ENCODE data around the gene GEMIN4. TPM values are rescaled to one million over a fixed set of nuclear protein-coding genes. Genes with fewer than 3 reads are reported as not detected.
"Not testable (repeated sequence)": the region's sequence is repeated elsewhere in the genome, so short reads cannot be mapped to it uniquely, and the experiment has no call there.

The GEMIN4 gene
- total RNA-seq, 1 experiment from 2014 or later, result 20.3 TPM

GRCh38 chr17:708132-708531 is 43.9 kb downstream of the GEMIN4 start:
- Histone ChIP-seq H3K36me3 (no peaks in the 10 kb centered on the region), H3K27ac (no peak overlapping the region), H3K27me3 (no peaks in the 10 kb centered on the region), H3K4me1 (no peaks in the 10 kb centered on the region), H3K4me3 (no peak overlapping the region), H3K9me3 (replicated peaks) (no peaks in the 10 kb centered on the region)
- no peak for DNase-seq

- no peak for DNase-seq
- Histone ChIP-seq H3K4me3 (no peak overlapping the region), H3K9me3 (replicated peaks) (no peaks in the 10 kb centered on the region)
These were observed 46.2 kb downstream of the GEMIN4 start for GRCh38 chr17:705863-706262.

GRCh38 chr17:705011-705410 is 47.1 kb downstream of the GEMIN4 start:
- DNase-seq, result no peak
- no peaks in the 10 kb centered on the region for H3K36me3 ChIP-seq
- H3K4me1 ChIP-seq, result no peaks in the 10 kb centered on the region
- no peaks in the 10 kb centered on the region for H3K27me3 ChIP-seq
- no peak overlapping the region for H3K4me3 ChIP-seq
- H3K9me3 ChIP-seq (replicated peaks), result no peaks in the 10 kb centered on the region
- no peak overlapping the region for H3K27ac ChIP-seq

More at GRCh38 chr17:705863-706262, 46.2 kb downstream of the GEMIN4 start:
- Histone ChIP-seq H3K36me3 (no peaks in the 10 kb centered on the region), H3K4me1 (no peaks in the 10 kb centered on the region), H3K27me3 (no peaks in the 10 kb centered on the region), H3K27ac (no peak overlapping the region)

- H3K27me3 ChIP-seq, result no peaks in the 10 kb centered on the region
- H3K4me1 ChIP-seq, result no peaks in the 10 kb centered on the region
- no peak for DNase-seq
- no peaks in the 10 kb centered on the region for H3K36me3 ChIP-seq
- no peak overlapping the region for H3K27ac ChIP-seq
- no peaks in the 10 kb centered on the region for H3K9me3 ChIP-seq (replicated peaks)
- no peak overlapping the region for H3K4me3 ChIP-seq
These were observed 47.8 kb downstream of the GEMIN4 start for GRCh38 chr17:704111-704864.

GRCh38 chr17:703081-703875 is 48.8 kb downstream of the GEMIN4 start:
- Histone ChIP-seq H3K27ac (no peak overlapping the region), H3K4me3 (no peak overlapping the region), H3K9me3 (replicated peaks) (no peaks in the 10 kb centered on the region), H3K36me3 (no peaks in the 10 kb centered on the region), H3K27me3 (no peaks in the 10 kb centered on the region), H3K4me1 (no peaks in the 10 kb centered on the region)
- no peak for DNase-seq

- peak in 1 of 2 experiments; percentile 48 for DNase-seq
- H3K4me1 ChIP-seq, result no peaks in the 10 kb centered on the region
- no peaks in the 10 kb centered on the region for H3K36me3 ChIP-seq
- no peak overlapping the region for H3K27ac ChIP-seq
- H3K9me3 ChIP-seq (replicated peaks), result no peaks in the 10 kb centered on the region
- no peaks in the 10 kb centered on the region for H3K27me3 ChIP-seq
- no peak overlapping the region for H3K4me3 ChIP-seq
These were observed 51.5 kb downstream of the GEMIN4 start for GRCh38 chr17:700504-701094.

GRCh38 chr17:699345-699744 is 52.7 kb downstream of the GEMIN4 start:
- no peak for DNase-seq
- H3K4me1 ChIP-seq, result no peaks in the 10 kb centered on the region
- no peak overlapping the region for H3K27ac ChIP-seq
- no peak overlapping the region for H3K4me3 ChIP-seq
- no peaks in the 10 kb centered on the region for H3K27me3 ChIP-seq
- H3K9me3 ChIP-seq (replicated peaks), result no peaks in the 10 kb centered on the region
- no peaks in the 10 kb centered on the region for H3K36me3 ChIP-seq

GRCh38 chr17:698096-698495 is 54.0 kb downstream of the GEMIN4 start:
- not testable (repeated sequence) for H3K4me3 ChIP-seq

GRCh38 chr17:697682-698081 is 54.4 kb downstream of the GEMIN4 start:
- Histone ChIP-seq H3K4me3 (no peak overlapping the region), H3K9me3 (replicated peaks) (no peaks in the 10 kb centered on the region), H3K27me3 (no peaks in the 10 kb centered on the region), H3K4me1 (no peaks in the 10 kb centered on the region), H3K36me3 (no peaks in the 10 kb centered on the region), H3K27ac (no peak overlapping the region)
- DNase-seq, result no peak

More at GRCh38 chr17:698096-698495, 54.0 kb downstream of the GEMIN4 start:
- not testable (repeated sequence) for H3K36me3 ChIP-seq; DNase-seq; H3K4me1 ChIP-seq; H3K9me3 ChIP-seq (replicated peaks); H3K27me3 ChIP-seq; H3K27ac ChIP-seq

- Histone ChIP-seq H3K4me1 (no peaks in the 10 kb centered on the region), H3K27me3 (no peaks in the 10 kb centered on the region), H3K4me3 (no peak overlapping the region), H3K36me3 (no peaks in the 10 kb centered on the region), H3K27ac (no peak overlapping the region), H3K9me3 (replicated peaks) (no peaks in the 10 kb centered on the region)
- no peak for DNase-seq
These were observed 55.7 kb downstream of the GEMIN4 start for GRCh38 chr17:696369-696768.

Other genes starting within 250 kb of the GEMIN4 start
- gene VPS53, start 37.4 kb downstream of the GEMIN4 start, total RNA-seq (2014; rRNA removed; shearing (Covaris generic)), result 10.4 and 13.2 TPM in 2 replicates
- gene TLCD3A, start 19.7 kb downstream of the GEMIN4 start, total RNA-seq (2014; rRNA removed; shearing (Covaris generic)), result 11.0 and 12.3 TPM in 2 replicates
- gene GLOD4, start 30.0 kb upstream of the GEMIN4 start, total RNA-seq (2014; rRNA removed; shearing (Covaris generic)), result 34.6 and 45.0 TPM in 2 replicates
- gene MRM3, start 30.1 kb upstream of the GEMIN4 start, total RNA-seq (2014; rRNA removed; shearing (Covaris generic)), result 12.4 and 16.0 TPM in 2 replicates
- gene NXN, start 227.5 kb upstream of the GEMIN4 start, total RNA-seq (2014; rRNA removed; shearing (Covaris generic)), result 32.8 and 35.2 TPM in 2 replicates
- 15.6 and 17.4 TPM in 2 replicates for gene TIMM22, start 244.9 kb upstream of the GEMIN4 start, total RNA-seq (2014; rRNA removed; shearing (Covaris generic))

All from SJCRH30 (cell line).